Measurements from ENCODE around the gene REXO4. TPM values are rescaled to one million over a fixed set of nuclear protein-coding genes. Genes with fewer than 3 reads are reported as not detected.

Gene REXO4
- total and polyA plus RNA-seq, 2 of the 13 experiments (the other 11 are each of a cell fraction or from before 2014, with no cell fraction given), result 18.5 to 30.4 TPM

DNA sequence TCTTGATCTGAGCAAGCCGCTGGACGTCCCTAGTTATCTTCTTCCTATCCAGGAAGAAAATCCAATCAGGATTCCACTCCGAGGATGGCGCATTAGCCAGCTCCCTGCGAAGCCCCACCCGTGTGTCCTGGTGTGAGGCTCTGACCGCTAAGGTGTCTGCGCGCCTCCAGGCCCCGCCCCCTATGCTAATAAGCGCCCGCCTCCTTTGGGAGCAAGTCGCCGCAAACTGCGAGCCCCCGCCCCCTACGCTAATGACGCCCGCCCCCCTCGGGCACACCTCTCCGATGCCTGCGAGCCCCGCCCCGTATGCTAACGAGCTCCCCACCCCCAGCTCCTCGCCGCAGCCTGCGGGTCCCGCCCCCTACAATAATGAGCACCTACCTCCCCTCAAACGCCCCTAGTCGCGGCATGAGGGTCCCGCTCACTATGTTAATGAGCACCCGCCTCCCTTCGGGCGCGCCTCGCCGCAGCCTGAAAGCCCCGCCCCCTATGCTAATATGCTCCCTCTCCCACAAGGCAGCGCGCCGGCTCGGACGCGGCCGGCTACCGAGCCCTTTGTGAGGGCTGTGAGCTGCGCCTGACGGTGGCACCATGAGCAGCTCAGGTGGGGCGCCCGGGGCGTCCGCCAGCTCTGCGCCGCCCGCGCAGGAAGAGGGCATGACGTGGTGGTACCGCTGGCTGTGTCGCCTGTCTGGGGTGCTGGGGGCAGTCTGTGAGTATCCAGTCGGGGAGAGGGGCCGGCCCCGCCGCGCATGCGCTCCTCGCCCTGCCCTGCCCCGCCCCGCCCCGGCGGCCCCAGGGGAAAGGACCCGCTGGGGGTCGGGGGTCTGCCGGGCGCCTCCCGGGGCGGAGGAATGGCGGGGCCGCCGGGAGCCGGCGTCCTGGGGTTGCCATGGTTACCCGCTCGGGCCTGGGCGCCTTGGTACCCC, 41.9 kb upstream of the REXO4 start, which contains the start of gene CACFD1 (continued):
- TF ChIP-seq SMAD3 (CRISPR knock-in tag; IDR thresholded peaks at IDR 0.05) (0 out of 2 replicates have a peak, but pooled peaks have one; percentile 49), POLR2A (IDR thresholded peaks at IDR 0.05; ENCODE audit: insufficient read depth in 1 of 2, low read depth in 2 of 2, low read length in 2 of 2) (peak in 1 of 2 experiments; percentile 60; a peak in 1 of 4 replicates), BORCS8-MEF2B (CRISPR knock-in tag; IDR thresholded peaks at IDR 0.05) (0 out of 2 replicates have a peak, but pooled peaks have one; percentile 21), FOSL2 (CRISPR knock-in tag; IDR thresholded peaks at IDR 0.05) (no peak), SNAPC2 (CRISPR knock-in tag; IDR thresholded peaks at IDR 0.05) (peak; percentile 100), FOXO1 (CRISPR knock-in tag; IDR thresholded peaks at IDR 0.05) (peak; percentile 43; the same call in 1 of the 2 replicates), ZNF468 (CRISPR knock-in tag; IDR thresholded peaks at IDR 0.05) (peak; percentile 44; the same call in 1 of the 2 replicates), ZMYM2 (CRISPR knock-in tag; IDR thresholded peaks at IDR 0.05) (no peak), RBFOX2 (IDR thresholded peaks at IDR 0.05; ENCODE audit: low read depth, low read length) (peak; percentile 90), ZFP90 (CRISPR knock-in tag; IDR thresholded peaks at IDR 0.05; ENCODE audit: borderline replicate concordance) (peak; percentile 46; the same call in 1 of the 2 replicates), POLR2G (IDR thresholded peaks at IDR 0.05; ENCODE audit: low read depth, low read length) (peak; percentile 76), JUND (CRISPR knock-in tag; IDR thresholded peaks at IDR 0.05) (no peak), ESRRA (CRISPR knock-in tag; IDR thresholded peaks at IDR 0.05; ENCODE audit: low read depth) (no peak), RARG (CRISPR knock-in tag; IDR thresholded peaks at IDR 0.05; ENCODE audit: low read depth) (no peak)
- TF ChIP-seq, protein P1, sequence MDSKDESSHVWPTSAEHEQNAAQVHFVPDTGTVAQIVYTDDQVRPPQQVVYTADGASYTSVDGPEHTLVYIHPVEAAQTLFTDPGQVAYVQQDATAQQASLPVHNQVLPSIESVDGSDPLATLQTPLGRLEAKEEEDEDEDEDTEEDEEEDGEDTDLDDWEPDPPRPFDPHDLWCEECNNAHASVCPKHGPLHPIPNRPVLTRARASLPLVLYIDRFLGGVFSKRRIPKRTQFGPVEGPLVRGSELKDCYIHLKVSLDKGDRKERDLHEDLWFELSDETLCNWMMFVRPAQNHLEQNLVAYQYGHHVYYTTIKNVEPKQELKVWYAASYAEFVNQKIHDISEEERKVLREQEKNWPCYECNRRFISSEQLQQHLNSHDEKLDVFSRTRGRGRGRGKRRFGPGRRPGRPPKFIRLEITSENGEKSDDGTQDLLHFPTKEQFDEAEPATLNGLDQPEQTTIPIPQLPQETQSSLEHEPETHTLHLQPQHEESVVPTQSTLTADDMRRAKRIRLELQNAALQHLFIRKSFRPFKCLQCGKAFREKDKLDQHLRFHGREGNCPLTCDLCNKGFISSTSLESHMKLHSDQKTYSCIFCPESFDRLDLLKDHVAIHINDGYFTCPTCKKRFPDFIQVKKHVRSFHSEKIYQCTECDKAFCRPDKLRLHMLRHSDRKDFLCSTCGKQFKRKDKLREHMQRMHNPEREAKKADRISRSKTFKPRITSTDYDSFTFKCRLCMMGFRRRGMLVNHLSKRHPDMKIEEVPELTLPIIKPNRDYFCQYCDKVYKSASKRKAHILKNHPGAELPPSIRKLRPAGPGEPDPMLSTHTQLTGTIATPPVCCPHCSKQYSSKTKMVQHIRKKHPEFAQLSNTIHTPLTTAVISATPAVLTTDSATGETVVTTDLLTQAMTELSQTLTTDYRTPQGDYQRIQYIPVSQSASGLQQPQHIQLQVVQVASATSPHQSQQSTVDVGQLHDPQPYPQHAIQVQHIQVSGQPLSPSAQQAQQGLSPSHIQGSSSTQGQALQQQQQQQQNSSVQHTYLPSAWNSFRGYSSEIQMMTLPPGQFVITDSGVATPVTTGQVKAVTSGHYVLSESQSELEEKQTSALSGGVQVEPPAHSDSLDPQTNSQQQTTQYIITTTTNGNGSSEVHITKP (CRISPR knock-in tag; IDR thresholded peaks at IDR 0.05; ENCODE audit: low read depth), result 0 out of 2 replicates have a peak, but pooled peaks have one; percentile 7
- TF ChIP-seq, protein P2, sequence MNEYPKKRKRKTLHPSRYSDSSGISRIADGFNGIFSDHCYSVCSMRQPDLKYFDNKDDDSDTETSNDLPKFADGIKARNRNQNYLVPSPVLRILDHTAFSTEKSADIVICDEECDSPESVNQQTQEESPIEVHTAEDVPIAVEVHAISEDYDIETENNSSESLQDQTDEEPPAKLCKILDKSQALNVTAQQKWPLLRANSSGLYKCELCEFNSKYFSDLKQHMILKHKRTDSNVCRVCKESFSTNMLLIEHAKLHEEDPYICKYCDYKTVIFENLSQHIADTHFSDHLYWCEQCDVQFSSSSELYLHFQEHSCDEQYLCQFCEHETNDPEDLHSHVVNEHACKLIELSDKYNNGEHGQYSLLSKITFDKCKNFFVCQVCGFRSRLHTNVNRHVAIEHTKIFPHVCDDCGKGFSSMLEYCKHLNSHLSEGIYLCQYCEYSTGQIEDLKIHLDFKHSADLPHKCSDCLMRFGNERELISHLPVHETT (CRISPR knock-in tag; conservative IDR thresholded peaks at IDR 0.05), result 0 out of 2 replicates have a peak, but pooled peaks have one; percentile 22
- TF ChIP-seq, protein P3, sequence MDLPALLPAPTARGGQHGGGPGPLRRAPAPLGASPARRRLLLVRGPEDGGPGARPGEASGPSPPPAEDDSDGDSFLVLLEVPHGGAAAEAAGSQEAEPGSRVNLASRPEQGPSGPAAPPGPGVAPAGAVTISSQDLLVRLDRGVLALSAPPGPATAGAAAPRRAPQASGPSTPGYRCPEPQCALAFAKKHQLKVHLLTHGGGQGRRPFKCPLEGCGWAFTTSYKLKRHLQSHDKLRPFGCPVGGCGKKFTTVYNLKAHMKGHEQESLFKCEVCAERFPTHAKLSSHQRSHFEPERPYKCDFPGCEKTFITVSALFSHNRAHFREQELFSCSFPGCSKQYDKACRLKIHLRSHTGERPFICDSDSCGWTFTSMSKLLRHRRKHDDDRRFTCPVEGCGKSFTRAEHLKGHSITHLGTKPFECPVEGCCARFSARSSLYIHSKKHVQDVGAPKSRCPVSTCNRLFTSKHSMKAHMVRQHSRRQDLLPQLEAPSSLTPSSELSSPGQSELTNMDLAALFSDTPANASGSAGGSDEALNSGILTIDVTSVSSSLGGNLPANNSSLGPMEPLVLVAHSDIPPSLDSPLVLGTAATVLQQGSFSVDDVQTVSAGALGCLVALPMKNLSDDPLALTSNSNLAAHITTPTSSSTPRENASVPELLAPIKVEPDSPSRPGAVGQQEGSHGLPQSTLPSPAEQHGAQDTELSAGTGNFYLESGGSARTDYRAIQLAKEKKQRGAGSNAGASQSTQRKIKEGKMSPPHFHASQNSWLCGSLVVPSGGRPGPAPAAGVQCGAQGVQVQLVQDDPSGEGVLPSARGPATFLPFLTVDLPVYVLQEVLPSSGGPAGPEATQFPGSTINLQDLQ (CRISPR knock-in tag; IDR thresholded peaks at IDR 0.05), result no peak
- TF ChIP-seq, protein P4, sequence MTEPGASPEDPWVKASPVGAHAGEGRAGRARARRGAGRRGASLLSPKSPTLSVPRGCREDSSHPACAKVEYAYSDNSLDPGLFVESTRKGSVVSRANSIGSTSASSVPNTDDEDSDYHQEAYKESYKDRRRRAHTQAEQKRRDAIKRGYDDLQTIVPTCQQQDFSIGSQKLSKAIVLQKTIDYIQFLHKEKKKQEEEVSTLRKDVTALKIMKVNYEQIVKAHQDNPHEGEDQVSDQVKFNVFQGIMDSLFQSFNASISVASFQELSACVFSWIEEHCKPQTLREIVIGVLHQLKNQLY (CRISPR knock-in tag; IDR thresholded peaks at IDR 0.05), result 0 out of 2 replicates have a peak, but pooled peaks have one; percentile 39
- TF ChIP-seq, protein P5, sequence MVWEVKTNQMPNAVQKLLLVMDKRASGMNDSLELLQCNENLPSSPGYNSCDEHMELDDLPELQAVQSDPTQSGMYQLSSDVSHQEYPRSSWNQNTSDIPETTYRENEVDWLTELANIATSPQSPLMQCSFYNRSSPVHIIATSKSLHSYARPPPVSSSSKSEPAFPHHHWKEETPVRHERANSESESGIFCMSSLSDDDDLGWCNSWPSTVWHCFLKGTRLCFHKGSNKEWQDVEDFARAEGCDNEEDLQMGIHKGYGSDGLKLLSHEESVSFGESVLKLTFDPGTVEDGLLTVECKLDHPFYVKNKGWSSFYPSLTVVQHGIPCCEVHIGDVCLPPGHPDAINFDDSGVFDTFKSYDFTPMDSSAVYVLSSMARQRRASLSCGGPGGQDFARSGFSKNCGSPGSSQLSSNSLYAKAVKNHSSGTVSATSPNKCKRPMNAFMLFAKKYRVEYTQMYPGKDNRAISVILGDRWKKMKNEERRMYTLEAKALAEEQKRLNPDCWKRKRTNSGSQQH (CRISPR knock-in tag; IDR thresholded peaks at IDR 0.05; ENCODE audit: low read depth), result peak; percentile 69; the same call in 1 of the 2 replicates
